Esophagus squamous epithelium (tissue), 5 donors: ENCODE results near the gene BABAM2. TPM values are rescaled to one million over a fixed set of nuclear protein-coding genes. Genes with fewer than 3 reads are reported as not detected.

Experiments used
- DNase-seq: peaks from one replicate; lab custom pipeline; 2025; lab: John Stamatoyannopoulos, UW
- H3K27ac ChIP-seq, 4 donors: fragments of 200-600 bp; sonication (generic); one replicate each; pipeline ENCODE4 v1.5.1; 2016 to 2019; ENCODE audit warnings: mild to moderate bottlenecking in 1 of 4
- H3K27me3 ChIP-seq, 4 donors: fragments of 200-600 bp; sonication (generic); 1 replicate in 3 of 4; 2 replicates in 1 of 4; pipeline versions ENCODE4 v1.5.1 to v1.6.0; 2017 to 2021; ENCODE audit warnings: antibody characterized with exemption in 1 of 4
- H3K36me3 ChIP-seq, 3 donors: fragments of 200-600 bp; sonication (generic); one replicate each; pipeline ENCODE4 v1.5.1; 2016 to 2019
- H3K4me1 ChIP-seq, 3 donors: fragments of 200-600 bp; sonication (generic); one replicate each; pipeline ENCODE4 v1.5.1; 2017 to 2019
- H3K4me3 ChIP-seq, 4 donors: fragments of 200-600 bp; sonication (generic); 1 replicate in 3 of 4; 2 replicates in 1 of 4; pipeline ENCODE4 v1.5.1; 2016 to 2019; ENCODE audit warnings: mild to moderate bottlenecking in 2 of 4, moderate library complexity in 1 of 4
- H3K9me3 ChIP-seq, 3 donors: fragments of 200-600 bp; sonication (generic); one replicate each; pipeline ENCODE4 v1.5.1; 2016 to 2019
- CTCF ChIP-seq, 6 experiments: fragments of 450-650 bp in 4 of 6; fragments of 200-600 bp in 2 of 6; sonication (generic) in 2 of 6; IDR thresholded peaks; one replicate each; pipeline ENCODE4 v1.5.1; 2016 to 2019; ENCODE audit warnings: antibody characterized with exemption in 6 of 6, mild to moderate bottlenecking in 4 of 6, moderate library complexity in 4 of 6
- POLR2A ChIP-seq, 4 donors: fragments of 450-650 bp; IDR thresholded peaks; one replicate each; pipeline ENCODE4 v1.6.1; 2017; ENCODE audit warnings: antibody characterized with exemption in 4 of 4, mild to moderate bottlenecking in 4 of 4, moderate library complexity in 3 of 4
- WGBS, 2 donors: methylation state at CpG; one replicate each; pipeline ENCODE4 v1.1.5; 2018; 5-methylcytosine and 5-hydroxymethylcytosine counted together
- intact Hi-C: fragments of 100-400 bp; cut with DNase I; formaldehyde crosslinking; loops from one replicate; pipeline ENCODE4 v1.15.0; 2022
- total RNA-seq, 4 donors: library from RNA; depleted of rRNA; stranded (reverse); fragments of >200 nt; gene quantifications; one replicate each; pipeline ENCODE4 v1.1.0, GENCODE V29; 2016
- donor health status: DM: yes; HTN: yes; CAD: no.

Gene BABAM2
- total RNA-seq, 4 donors from 2014 or later = 16.6 to 28.3 (median 24.3) TPM

DNA sequence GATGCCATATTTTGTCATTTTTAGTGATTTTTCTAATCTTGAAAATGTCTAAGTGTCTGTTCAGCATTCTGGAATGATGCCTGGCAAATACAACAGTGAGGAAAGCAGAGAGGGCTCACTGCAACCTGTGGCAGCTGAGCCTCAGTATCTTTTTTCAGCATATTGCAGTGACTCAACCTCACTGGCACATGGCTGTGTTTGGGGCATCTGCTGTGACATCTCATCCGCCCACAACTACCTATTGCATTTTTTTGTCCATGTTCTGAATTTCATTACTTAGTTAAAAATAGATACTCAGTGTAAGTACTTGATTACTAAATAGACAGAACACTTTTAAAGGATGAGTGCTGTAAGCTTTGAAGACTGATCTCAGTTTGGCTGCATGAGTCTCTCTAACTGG is 10.7 kb downstream of the BABAM2 start:
- H3K4me1 ChIP-seq = no peaks in the 10 kb centered on the region
- no peak for DNase-seq
- H3K27me3 ChIP-seq = no peaks in the 10 kb centered on the region
- no peak overlapping the region for H3K4me3 ChIP-seq
- H3K27ac ChIP-seq = no peak overlapping the region
- 60 to 75% methylated on average over 1 of the region's 1 CpG for WGBS, 2 donors
- H3K36me3 ChIP-seq = peaks cover 0 to 36% (median 6%) of the 10 kb centered on the region in 3 donors
- intact Hi-C loops = no loop called here
- H3K9me3 ChIP-seq = no peaks in the 10 kb centered on the region
- TF ChIP-seq POLR2A (IDR thresholded peaks at IDR 0.05) = no peak
- TF ChIP-seq CTCF (IDR thresholded peaks at IDR 0.05) = no peak

GRCh38 chr2:27902098-27902497 is 11.6 kb downstream of the BABAM2 start:
- no peak for TF ChIP-seq CTCF (IDR thresholded peaks at IDR 0.05)
- TF ChIP-seq POLR2A (IDR thresholded peaks at IDR 0.05) = no peak
- Histone ChIP-seq H3K9me3 (no peaks in the 10 kb centered on the region), H3K27me3 (no peaks in the 10 kb centered on the region), H3K27ac (no peak overlapping the region), H3K4me1 (no peaks in the 10 kb centered on the region), H3K36me3 (peaks cover 0 to 27% (median 0%) of the 10 kb centered on the region in 3 donors), H3K4me3 (no peak overlapping the region)
- DNase-seq = no peak
- intact Hi-C loops = no loop called here
- WGBS, 2 donors = 71 to 88% methylated on average over 1 of the region's 1 CpG

- Histone ChIP-seq H3K36me3 (peaks cover 0 to 21% (median 0%) of the 10 kb centered on the region in 3 donors), H3K4me1 (no peaks in the 10 kb centered on the region), H3K9me3 (no peaks in the 10 kb centered on the region), H3K27ac (no peak overlapping the region), H3K4me3 (no peak overlapping the region), H3K27me3 (no peaks in the 10 kb centered on the region)
- TF ChIP-seq CTCF (IDR thresholded peaks at IDR 0.05) = no peak
- TF ChIP-seq POLR2A (IDR thresholded peaks at IDR 0.05) = no peak
- 73 to 88% methylated on average over 2 of the region's 2 CpGs for WGBS, 2 donors
- no peak for DNase-seq
- intact Hi-C loops = no loop called here
Measured at GRCh38 chr2:27903018-27903417, 12.5 kb downstream of the BABAM2 start.

DNA sequence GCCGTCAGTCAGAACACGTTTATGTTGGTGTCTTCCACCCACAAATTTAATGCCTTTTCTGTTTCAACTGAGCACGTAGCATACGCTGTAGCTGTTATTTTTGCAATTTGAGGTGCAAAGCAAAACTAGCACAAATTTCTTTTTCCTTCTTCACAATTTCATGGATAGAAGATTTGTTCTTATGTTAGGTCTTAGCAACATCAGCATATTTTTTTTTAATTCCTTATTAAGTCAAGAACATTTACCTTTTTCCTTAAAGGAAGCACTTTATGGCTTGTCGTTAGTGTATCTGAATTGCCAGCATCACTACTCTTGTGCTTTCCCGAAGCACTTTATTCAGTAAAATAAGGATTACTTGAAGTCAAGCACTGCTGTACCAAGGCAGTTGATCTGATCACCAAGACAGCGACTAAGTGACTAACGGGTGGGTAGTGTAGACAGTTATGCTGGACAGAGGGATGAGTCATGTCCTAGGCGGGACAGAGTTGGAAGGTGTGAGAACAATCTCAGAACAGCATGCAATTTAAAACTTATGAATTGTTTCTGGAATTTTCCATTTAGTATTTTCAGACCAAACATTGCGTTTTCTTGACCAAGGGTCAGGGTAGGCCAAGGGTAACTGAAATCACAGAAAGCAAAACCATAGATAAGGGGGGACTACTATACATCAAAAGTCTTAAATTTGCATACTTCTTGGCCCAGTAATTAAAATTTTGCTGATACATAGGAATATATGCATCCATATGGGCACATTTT is 13.3 kb downstream of the BABAM2 start:
- intact Hi-C loops = no loop called here
- H3K36me3 ChIP-seq = peaks cover 0 to 13% (median 0%) of the 10 kb centered on the region in 3 donors
- no peak overlapping the region for H3K27ac ChIP-seq
- no peaks in the 10 kb centered on the region for H3K27me3 ChIP-seq
- H3K4me3 ChIP-seq = no peak overlapping the region
- TF ChIP-seq CTCF (IDR thresholded peaks at IDR 0.05) = no peak
- no peak for TF ChIP-seq POLR2A (IDR thresholded peaks at IDR 0.05)
- DNase-seq = no peak
- no peaks in the 10 kb centered on the region for H3K9me3 ChIP-seq
- WGBS, 2 donors = 82 to 84% methylated on average over 10 of the region's 10 CpGs
- no peaks in the 10 kb centered on the region for H3K4me1 ChIP-seq

- Histone ChIP-seq H3K4me3 (no peak overlapping the region), H3K4me1 (peaks cover 0 to 5% (median 0%) of the 10 kb centered on the region in 3 donors), H3K27ac (no peak overlapping the region), H3K27me3 (no peaks in the 10 kb centered on the region), H3K36me3 (peaks cover 0 to 8% (median 0%) of the 10 kb centered on the region in 3 donors), H3K9me3 (no peaks in the 10 kb centered on the region)
- intact Hi-C loops = no loop called here
- no peak for DNase-seq
- TF ChIP-seq CTCF (IDR thresholded peaks at IDR 0.05) (no peak), POLR2A (IDR thresholded peaks at IDR 0.05) (no peak)
- 71 to 100% methylated on average over 1 of the region's 1 CpG for WGBS, 2 donors
Measured at GRCh38 chr2:27904405-27904665, 13.8 kb downstream of the BABAM2 start.
